Hepatic stellate cell (primary cell): Measurements from ENCODE around the gene SAMD9.
"Not testable (repeated sequence)": the region's sequence is repeated elsewhere in the genome, so short reads cannot be mapped to it uniquely, and the experiment has no call there.

Source experiments
- DNase-seq: peaks from one replicate; pipeline ENCODE4 v3.0.0; 2011; ENCODE audit warnings: low spot score

SAMD9 gene

GRCh38 chr7:93117852-93118530 lies at the start of gene SAMD9:
TSS of gene SAMD9 (minus strand) at chr7:93117979. CDS start at chr7:93106097, 11,882 bp downstream.
- peak; percentile 77 for DNase-seq

- DNase-seq = no peak
Observed at GRCh38 chr7:93165447-93165846, 47.7 kb upstream of the SAMD9 start.

DNA sequence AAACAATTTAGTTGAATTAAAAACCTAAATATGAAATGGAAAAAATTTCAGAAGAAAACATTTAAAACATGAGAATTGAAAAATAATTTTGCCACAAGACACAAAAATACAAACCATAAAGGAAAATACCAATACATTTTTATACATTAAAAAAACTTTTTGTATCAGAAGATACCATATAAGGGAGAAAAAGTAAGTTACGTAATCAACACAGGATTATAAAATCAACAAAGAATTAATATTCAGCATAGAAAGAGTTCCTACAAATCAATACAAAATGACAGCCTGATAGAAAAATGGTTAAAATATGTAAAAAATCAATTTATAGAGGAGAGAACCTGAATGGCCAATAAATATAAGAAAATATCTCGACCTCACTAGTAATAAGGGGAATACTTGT lies 47.0 kb upstream of the SAMD9 start:
- no peak for DNase-seq

GRCh38 chr7:93161181-93161762 lies 43.5 kb upstream of the SAMD9 start:
- DNase-seq = no peak

DNA sequence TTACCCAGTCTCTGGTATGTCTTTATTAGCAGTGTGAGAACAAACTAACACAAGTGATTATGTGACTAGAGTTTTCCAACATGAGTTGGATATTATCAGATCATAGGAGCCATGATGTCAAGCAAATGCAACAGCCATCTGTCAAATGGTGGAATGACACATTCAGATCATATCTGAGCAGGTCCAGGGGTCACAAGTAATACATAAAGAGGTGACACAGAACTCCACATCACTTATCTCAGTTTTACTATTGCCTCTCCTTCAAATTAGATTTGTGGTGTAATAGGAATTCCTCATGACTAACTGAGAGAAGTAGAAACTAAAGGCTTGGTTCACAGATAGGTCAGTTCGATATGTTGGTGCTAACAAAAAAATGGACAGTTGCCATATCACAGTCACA lies 42.6 kb upstream of the SAMD9 start:
- DNase-seq = no peak

DNA sequence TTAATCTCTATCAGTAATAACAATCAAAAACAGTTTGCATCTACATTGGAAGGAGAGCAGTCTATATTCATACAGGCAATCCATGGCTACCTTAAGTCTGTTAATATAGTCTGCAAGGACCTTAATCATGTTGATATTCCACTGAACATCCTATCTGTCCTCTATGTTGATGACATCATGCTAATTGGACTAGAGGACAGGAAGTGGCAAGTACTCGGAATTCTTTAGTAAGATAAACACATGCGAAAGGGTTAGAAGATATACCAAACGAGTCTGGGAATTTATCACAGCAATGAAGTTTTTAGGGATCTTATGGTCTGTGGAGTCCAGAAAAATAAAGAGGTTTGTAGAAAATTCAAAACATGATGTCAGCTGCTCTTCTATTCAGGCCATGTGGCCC lies 41.7 kb upstream of the SAMD9 start:
- no peak for DNase-seq

DNA sequence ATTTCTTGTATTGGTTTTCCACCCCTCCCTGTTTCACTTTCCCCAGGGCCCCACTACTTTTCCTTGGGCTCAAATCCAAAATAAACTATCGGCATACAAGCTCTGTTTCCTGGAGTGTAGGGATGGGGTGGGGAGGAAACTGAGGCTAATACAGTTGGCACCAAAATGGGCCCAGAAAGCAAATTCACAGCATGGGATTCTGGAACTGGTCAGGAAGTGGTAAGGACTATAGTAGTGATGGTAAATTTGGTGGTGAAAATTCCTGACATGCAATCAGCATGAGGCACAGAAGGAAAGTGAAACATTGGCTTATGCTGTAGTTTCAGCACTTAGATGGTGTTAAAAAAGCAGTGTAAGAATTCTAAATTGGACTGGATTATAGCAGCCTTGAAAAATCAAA lies 39.1 kb upstream of the SAMD9 start:
- DNase-seq = no peak

DNA sequence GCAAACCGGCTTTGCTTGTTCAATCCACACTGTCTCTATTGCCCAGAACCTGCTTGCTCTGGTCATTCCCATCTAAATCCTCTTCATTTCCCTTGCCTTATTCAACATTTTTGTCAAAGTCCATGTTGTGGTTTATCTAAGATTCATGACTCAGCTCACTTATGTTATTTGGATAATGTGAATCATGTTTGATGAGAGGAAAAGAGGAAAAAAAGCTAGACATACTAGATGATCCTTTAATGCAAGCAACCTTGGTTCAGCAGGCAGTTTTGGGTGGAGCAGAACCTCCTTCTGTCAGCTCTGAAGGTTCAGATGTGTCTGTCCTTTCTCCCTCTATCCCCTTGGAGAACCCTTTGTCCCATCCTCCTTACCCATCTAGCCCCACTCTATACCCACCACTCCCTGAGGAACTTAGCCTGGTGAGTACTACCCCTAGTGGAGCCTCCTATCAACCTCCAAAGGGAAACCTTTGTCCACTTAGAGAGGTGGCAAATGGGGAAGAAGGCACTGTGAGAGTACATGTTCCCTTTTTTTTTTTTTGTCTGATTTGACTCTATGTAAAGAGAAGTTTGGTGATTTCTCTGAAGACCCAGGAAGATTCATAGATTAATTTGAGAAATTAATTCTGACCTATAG lies 32.5 kb upstream of the SAMD9 start:
- no peak for DNase-seq

- DNase-seq = no peak
Observed at GRCh38 chr7:93148727-93149126, 30.9 kb upstream of the SAMD9 start.

- DNase-seq = no peak
Observed at GRCh38 chr7:93148144-93148543, 30.4 kb upstream of the SAMD9 start, which contains the start of gene SAMD9L. TSS of gene SAMD9L (minus strand) at chr7:93148385. CDS start at chr7:93135971, 12,414 bp downstream.

DNA sequence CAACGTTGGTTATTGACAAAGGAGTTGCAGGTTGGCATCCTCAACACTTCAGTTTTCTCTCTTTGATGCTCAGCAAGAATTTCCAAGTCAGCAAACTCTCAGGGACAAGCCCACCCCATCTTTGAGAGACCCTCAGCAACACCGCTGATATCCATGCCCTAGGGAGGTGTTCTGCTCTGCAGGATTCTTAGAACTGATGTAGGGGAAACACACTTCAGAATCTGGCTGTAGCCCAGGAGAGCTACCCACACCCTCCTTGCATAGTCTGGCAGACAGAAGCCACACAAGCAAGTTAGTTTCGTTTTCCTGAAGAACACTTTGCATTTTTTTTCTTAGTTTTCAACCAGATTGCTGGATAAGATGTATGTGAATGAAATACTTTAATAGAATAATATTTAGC lies 29.6 kb upstream of the SAMD9 start:
- peak; percentile 21 for DNase-seq

GRCh38 chr7:93146472-93147141 lies 28.8 kb upstream of the SAMD9 start:
- no peak for DNase-seq

DNA sequence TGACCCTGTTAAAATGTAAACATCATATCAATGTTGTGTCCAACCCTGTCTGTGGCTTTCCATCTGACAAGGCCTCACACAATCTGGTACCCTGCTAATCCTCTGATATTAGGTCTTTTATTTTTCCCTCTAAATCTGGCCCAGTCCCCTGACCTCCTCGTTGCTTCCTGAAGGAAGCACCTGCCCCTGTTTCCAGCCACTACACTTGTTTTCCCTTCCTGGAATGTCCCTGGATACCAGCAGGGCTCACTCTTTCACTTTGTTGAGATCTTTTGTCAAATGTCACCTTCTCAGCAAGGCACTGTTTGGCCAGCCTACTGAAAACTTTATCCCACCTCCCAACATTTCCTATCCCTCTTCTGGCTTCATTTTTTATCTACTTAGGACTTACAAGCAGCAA lies 28.3 kb upstream of the SAMD9 start:
- no peak for DNase-seq

DNA sequence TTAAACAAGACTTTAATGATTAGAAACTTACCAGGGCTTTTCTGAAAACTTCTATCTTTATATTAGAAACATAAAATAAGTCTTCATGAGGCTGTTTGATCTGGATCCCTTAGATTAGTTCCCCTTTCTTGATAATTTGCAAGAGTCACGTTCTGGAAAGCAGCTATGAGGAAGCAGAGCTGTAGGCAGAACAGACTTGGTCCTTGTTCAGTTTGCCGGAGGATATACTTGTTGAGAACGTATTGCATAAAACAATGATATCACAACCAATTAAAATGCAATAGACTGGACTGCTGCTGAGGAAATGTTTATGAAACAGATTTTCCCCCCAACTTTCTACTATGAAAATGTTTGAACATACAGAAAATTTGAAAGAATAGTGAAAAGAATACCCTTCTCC lies 27.6 kb upstream of the SAMD9 start:
- no peak for DNase-seq

GRCh38 chr7:93142127-93142526 lies 24.3 kb upstream of the SAMD9 start:
- no peak for DNase-seq

- no peak for DNase-seq
Observed at GRCh38 chr7:93140582-93141191, 22.9 kb upstream of the SAMD9 start.

DNA sequence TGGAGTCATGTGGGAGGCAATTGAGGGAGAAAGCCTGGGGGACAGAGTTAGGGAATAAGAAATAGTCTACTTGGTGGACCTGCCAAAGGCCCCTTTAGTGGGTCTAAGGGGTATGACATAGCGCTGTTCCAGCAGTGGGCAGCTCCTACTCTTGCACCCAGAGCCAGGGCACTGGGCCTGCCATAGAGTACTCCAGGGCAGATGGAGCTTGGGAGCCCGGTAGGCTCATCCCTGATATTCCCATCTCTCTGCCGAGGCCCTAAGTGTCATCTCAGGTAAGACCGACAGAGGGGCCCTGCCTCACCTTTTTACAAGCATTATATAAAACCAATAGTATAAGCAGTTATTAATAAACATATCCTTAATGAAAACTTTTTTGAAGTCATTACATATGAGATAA lies 20.8 kb upstream of the SAMD9 start:
- no peak for DNase-seq

- DNase-seq = no peak
Observed at GRCh38 chr7:93133005-93133404, 15.2 kb upstream of the SAMD9 start.

GRCh38 chr7:93132216-93132615 lies 14.4 kb upstream of the SAMD9 start:
- DNase-seq = no peak

GRCh38 chr7:93126954-93127353 lies 9.2 kb upstream of the SAMD9 start:
- DNase-seq = not testable (repeated sequence)

- DNase-seq = not testable (repeated sequence)
Observed at GRCh38 chr7:93123532-93123931, 5.8 kb upstream of the SAMD9 start.
